GM12891 (cell line): ENCODE data around the gene TSC22D2.

Source experiments
- PAX5 ChIP-seq: IDR thresholded peaks from 2 replicates; pipeline ENCODE4 v1.6.1; 2011; ENCODE audit warnings: low read length, moderate library complexity, mild to moderate bottlenecking; ENCODE audit not compliant: insufficient read depth, severe bottlenecking
- POLR2A ChIP-seq: IDR thresholded peaks from 2 replicates; pipeline ENCODE4 v1.6.1; 2011; ENCODE audit warnings: low read depth, low read length, control low read depth
- POLR2AphosphoS5 ChIP-seq: IDR thresholded peaks from 2 replicates; pipeline ENCODE4 v1.6.1; 2011; ENCODE audit warnings: low read depth, low read length, control low read depth
- POU2F2 ChIP-seq: IDR thresholded peaks from 2 replicates; pipeline ENCODE4 v1.6.1; 2011; ENCODE audit warnings: low read depth, mild to moderate bottlenecking, control low read depth, low read length, moderate library complexity
- SPI1 ChIP-seq: IDR thresholded peaks from 2 replicates; pipeline ENCODE4 v1.6.1; 2011; ENCODE audit warnings: low read depth, low read length, control low read depth
- TAF1 ChIP-seq: IDR thresholded peaks from 2 replicates; pipeline ENCODE4 v1.6.1; 2011; ENCODE audit warnings: low read depth, low read length, control low read depth

GRCh38 chr3:150378301-150378748 is 29.8 kb upstream of the TSC22D2 start:
- TF ChIP-seq POLR2AphosphoS5 (no peak), POLR2A (no peak), TAF1 (no peak), PAX5 (no peak), POU2F2 (no peak), SPI1 (no peak)
